ENCODE data around the gene RAPGEF6.

- no peak for TF ChIP-seq CTCF (tag by site-specific recombination; IDR thresholded peaks at IDR 0.05)
- no peak for TF ChIP-seq KLF1 (tag by site-specific recombination; IDR thresholded peaks at IDR 0.05)
These were observed 19.1 kb downstream of the RAPGEF6 start for GRCh38 chr5:131615957-131616356.

Measured in HEK293 (cell line).